DND-41 (cell line): ENCODE data around the gene TMEM271.
"Not testable (repeated sequence)": the region's sequence is repeated elsewhere in the genome, so short reads cannot be mapped to it uniquely, and the experiment has no call there.

Experiments used
- ATAC-seq: fragments of 200-7000 bp; cut with Tn5 transposase; 3 replicates; pipeline ENCODE4 v1.9.1; 2021; ENCODE audit warnings: low read depth; ENCODE audit not compliant: insufficient read depth
- DNase-seq: peaks from one replicate; pipeline ENCODE4 v3.0.0-alpha.2; 2020
- H2AFZ ChIP-seq: 2 replicates; pipeline ENCODE4 v1.6.0; 2012; ENCODE audit warnings: low read depth, low read length
- H3K27ac ChIP-seq: 2 replicates; pipeline ENCODE4 v1.5.1; 2012; ENCODE audit warnings: low read length, inconsistent platforms
- H3K27me3 ChIP-seq: fragments of 200-600 bp; sonication (generic); 2 replicates; pipeline ENCODE4 v1.6.0; 2012; ENCODE audit warnings: low read length, mild to moderate bottlenecking, inconsistent platforms; ENCODE audit not compliant: insufficient read depth, poor library complexity
- H3K36me3 ChIP-seq: 2 replicates; pipeline ENCODE4 v1.5.1; 2012; ENCODE audit warnings: low read length, inconsistent platforms; ENCODE audit not compliant: insufficient read depth
- H3K4me1 ChIP-seq: 2 replicates; pipeline ENCODE4 v1.5.1; 2012; ENCODE audit warnings: mild to moderate bottlenecking, low read length; ENCODE audit not compliant: insufficient read depth
- H3K4me2 ChIP-seq: 2 replicates; pipeline ENCODE4 v1.6.0; 2012; ENCODE audit warnings: mild to moderate bottlenecking, moderate library complexity, low read length, inconsistent platforms; ENCODE audit not compliant: insufficient read depth
- H3K4me3 ChIP-seq, 2 experiments: fragments of 200-600 bp in 1 of 2; shearing (Covaris generic) in 1 of 2; 2 replicates each; pipeline ENCODE4 v1.5.1; 2012 to 2016; ENCODE audit warnings: inconsistent platforms in 2 of 2, low read length in 2 of 2, mild to moderate bottlenecking in 2 of 2, low read depth in 1 of 2, moderate library complexity in 1 of 2
- H3K79me2 ChIP-seq: 2 replicates; pipeline ENCODE4 v1.6.0; 2012; ENCODE audit warnings: low read length, inconsistent platforms; ENCODE audit not compliant: insufficient read depth
- H3K9ac ChIP-seq: 2 replicates; pipeline ENCODE4 v1.6.0; 2012; ENCODE audit warnings: low read depth, mild to moderate bottlenecking, inconsistent platforms, low read length, moderate library complexity
- H3K9me3 ChIP-seq: 2 replicates; pipeline ENCODE4 v1.5.1; 2012; ENCODE audit warnings: low read length, moderate library complexity, mild to moderate bottlenecking, inconsistent platforms; ENCODE audit not compliant: insufficient read depth, severe bottlenecking
- H4K20me1 ChIP-seq: 2 replicates; pipeline ENCODE4 v1.6.0; 2012; ENCODE audit warnings: low read length; ENCODE audit not compliant: insufficient read depth
- EZH2 ChIP-seq: IDR thresholded peaks from 3 replicates; pipeline ENCODE4 v1.6.1; 2012; ENCODE audit warnings: borderline replicate concordance, low read depth, mild to moderate bottlenecking, moderate library complexity, low read length, inconsistent platforms; ENCODE audit not compliant: severe bottlenecking
- TF ChIP-seq, protein P1 (sequence below): IDR thresholded peaks from 2 replicates; pipeline ENCODE4 v1.5.1; 2012; ENCODE audit warnings: borderline replicate concordance, low read length, moderate library complexity, mild to moderate bottlenecking; ENCODE audit not compliant: poor library complexity, severe bottlenecking; ENCODE audit errors: extremely low read depth

TMEM271 gene

DNA sequence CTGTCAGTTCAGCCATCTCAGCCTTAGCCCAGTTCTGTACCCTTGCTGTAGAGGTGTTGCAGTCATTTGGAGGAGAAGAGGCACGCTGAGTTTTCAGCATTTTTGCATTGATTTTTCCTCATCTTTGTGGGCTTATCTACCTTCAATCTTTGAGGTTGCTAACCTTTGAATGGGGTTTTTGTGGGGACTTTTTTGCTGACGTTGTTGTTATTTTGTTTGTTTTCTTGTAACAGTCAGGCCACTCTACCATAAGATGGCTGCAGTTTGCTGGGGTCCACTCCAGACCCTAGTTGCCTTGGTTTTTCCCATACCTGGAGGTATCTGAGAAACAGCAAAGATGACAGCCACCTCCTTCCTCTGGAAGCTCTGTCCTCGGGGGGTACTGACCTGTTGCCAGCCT is 22.8 kb upstream of the TMEM271 start:
- no peak overlapping the region for H3K27ac ChIP-seq
- H3K79me2 ChIP-seq, result no peaks in the 10 kb centered on the region
- DNase-seq, result no peak
- no peak overlapping the region for H2AFZ ChIP-seq
- ATAC-seq, result no peak
- TF ChIP-seq EZH2, result no peak
- TF ChIP-seq, protein P1, sequence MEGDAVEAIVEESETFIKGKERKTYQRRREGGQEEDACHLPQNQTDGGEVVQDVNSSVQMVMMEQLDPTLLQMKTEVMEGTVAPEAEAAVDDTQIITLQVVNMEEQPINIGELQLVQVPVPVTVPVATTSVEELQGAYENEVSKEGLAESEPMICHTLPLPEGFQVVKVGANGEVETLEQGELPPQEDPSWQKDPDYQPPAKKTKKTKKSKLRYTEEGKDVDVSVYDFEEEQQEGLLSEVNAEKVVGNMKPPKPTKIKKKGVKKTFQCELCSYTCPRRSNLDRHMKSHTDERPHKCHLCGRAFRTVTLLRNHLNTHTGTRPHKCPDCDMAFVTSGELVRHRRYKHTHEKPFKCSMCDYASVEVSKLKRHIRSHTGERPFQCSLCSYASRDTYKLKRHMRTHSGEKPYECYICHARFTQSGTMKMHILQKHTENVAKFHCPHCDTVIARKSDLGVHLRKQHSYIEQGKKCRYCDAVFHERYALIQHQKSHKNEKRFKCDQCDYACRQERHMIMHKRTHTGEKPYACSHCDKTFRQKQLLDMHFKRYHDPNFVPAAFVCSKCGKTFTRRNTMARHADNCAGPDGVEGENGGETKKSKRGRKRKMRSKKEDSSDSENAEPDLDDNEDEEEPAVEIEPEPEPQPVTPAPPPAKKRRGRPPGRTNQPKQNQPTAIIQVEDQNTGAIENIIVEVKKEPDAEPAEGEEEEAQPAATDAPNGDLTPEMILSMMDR, result no peak
- H3K9me3 ChIP-seq, result no peaks in the 10 kb centered on the region
- no peaks in the 10 kb centered on the region for H3K36me3 ChIP-seq
- no peaks in the 10 kb centered on the region for H3K4me1 ChIP-seq
- H3K4me2 ChIP-seq, result no peak overlapping the region
- no peak overlapping the region for H3K9ac ChIP-seq
- H3K4me3 ChIP-seq, result no peak overlapping the region
- H3K27me3 ChIP-seq, result no peaks in the 10 kb centered on the region
- no peaks in the 10 kb centered on the region for H4K20me1 ChIP-seq

DNA sequence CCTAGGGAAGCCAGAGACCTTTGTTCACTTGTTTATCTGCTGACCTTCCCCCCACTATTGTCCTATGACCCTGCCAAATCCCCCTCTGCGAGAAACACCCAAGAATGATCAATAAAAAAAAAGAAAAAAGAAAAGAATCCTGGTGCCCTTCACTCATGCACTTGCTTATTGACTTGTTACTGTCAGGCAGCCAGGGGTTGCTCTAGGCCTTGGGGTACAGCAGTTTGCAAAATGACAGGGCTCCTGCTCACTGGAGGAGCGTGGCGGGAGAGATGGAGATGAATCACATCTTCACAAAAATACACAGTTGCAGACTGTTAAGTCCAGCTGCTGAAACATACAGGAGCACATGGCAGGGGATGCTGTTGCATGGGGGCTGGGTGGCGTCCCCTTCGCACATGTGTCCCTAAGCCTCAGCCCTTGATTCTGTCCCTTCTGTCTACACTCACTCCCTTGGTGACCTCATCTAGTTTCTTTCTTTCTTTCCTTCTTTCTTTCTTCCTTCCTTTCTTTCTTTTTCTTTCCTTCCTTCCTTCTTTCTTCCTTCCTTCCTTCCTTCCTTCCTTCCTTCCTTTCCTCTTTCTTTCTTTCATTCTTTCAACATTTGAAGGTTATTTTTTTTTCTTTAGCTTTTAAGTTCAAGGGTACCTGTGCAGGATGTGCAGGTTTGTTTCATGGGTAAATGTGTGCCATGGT is 16.9 kb upstream of the TMEM271 start:
- Histone ChIP-seq H3K4me2 (no peak overlapping the region), H3K36me3 (no peaks in the 10 kb centered on the region), H3K27ac (no peak overlapping the region), H2AFZ (no peak overlapping the region), H4K20me1 (no peaks in the 10 kb centered on the region), H3K9me3 (no peaks in the 10 kb centered on the region), H3K4me3 (no peak overlapping the region), H3K9ac (no peak overlapping the region), H3K79me2 (no peaks in the 10 kb centered on the region), H3K4me1 (no peaks in the 10 kb centered on the region), H3K27me3 (no peaks in the 10 kb centered on the region)
- no peak for DNase-seq
- TF ChIP-seq, protein P1, result no peak
- TF ChIP-seq EZH2, result no peak
- ATAC-seq, result no peak

DNA sequence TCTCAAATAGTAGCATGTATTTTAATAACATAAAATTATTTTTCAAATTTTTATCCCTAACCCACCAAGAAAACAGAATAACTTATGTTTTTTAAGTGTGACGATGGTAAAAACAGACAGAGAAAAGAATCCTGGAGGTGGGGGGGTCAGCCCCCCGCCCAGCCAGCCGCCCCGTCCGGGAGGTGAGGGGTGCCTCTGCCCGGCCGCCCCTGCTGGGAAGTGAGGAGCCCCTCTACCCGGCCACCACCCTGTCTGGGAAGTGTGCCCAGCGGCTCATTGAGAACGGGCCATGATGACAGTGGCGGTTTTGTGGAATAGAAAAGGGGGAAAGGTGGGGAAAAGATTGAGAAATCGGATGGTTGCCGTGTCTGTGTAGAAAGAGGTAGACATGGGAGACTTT is 16.1 kb upstream of the TMEM271 start:
- DNase-seq, H3K36me3 ChIP-seq, H3K27ac ChIP-seq, H2AFZ ChIP-seq, H3K4me2 ChIP-seq, H3K9ac ChIP-seq, H4K20me1 ChIP-seq, ATAC-seq, H3K4me3 ChIP-seq, H3K79me2 ChIP-seq, H3K27me3 ChIP-seq, H3K4me1 ChIP-seq, H3K9me3 ChIP-seq: not testable (repeated sequence)

DNA sequence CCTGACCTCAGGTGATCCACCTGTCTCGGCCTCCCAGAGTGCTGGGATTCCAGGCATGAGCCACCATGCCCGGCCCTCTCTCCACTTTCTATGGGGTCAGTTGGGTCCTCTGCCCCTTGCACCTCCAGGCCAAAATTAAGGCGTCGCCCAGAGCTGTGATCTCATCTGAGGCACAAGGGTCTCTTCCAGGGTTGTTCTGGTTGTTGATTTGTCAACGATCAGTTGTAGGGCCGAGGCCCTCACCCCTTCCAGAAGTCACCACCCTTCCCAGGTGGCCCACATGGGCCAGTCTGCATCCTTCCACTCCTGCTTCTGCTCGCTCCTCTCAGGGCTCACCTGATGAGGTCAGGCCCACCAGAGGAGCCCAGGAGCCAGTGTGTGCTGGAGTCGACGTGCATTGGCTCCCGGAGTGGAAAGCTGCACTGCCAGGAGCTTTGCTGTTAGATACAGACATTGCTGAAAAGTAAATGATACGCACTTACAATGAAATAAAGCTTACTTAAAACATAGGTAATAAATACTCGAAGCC is 14.3 kb upstream of the TMEM271 start:
- no peaks in the 10 kb centered on the region for H3K4me1 ChIP-seq
- no peak overlapping the region for H3K27ac ChIP-seq
- ATAC-seq, result no peak
- no peaks in the 10 kb centered on the region for H3K79me2 ChIP-seq
- no peak overlapping the region for H3K4me2 ChIP-seq
- no peaks in the 10 kb centered on the region for H4K20me1 ChIP-seq
- no peaks in the 10 kb centered on the region for H3K36me3 ChIP-seq
- H3K9ac ChIP-seq, result no peak overlapping the region
- TF ChIP-seq, protein P1, result no peak
- no peak for TF ChIP-seq EZH2
- no peaks in the 10 kb centered on the region for H3K9me3 ChIP-seq
- no peak for DNase-seq
- H3K4me3 ChIP-seq, result no peak overlapping the region
- no peaks in the 10 kb centered on the region for H3K27me3 ChIP-seq
- H2AFZ ChIP-seq, result no peak overlapping the region
